Right lobe of liver (tissue), 4 donors: Measurements from ENCODE around the gene APMAP.

Experiments used
- POLR2A ChIP-seq: fragments of 450-650 bp; IDR thresholded peaks from one replicate; pipeline ENCODE4 v1.6.1; 2017; ENCODE audit warnings: antibody characterized with exemption, mild to moderate bottlenecking
- TF ChIP-seq, protein P1 (sequence below), 4 donors: fragments of 200-600 bp in 3 of 4; fragments of 450-650 bp in 1 of 4; IDR thresholded peaks; one replicate each; pipeline versions ENCODE4 v1.5.1 to v1.8.0; 2016 to 2022; ENCODE audit warnings: antibody characterized with exemption in 4 of 4, mild to moderate bottlenecking in 2 of 4
- donor health status: DM: no; HTN: no; CAD: no.
- donor health status: DM: no; HTN: no; CAD: no.
- donor health status: DM: no; HTN: yes; CAD: no.

DNA sequence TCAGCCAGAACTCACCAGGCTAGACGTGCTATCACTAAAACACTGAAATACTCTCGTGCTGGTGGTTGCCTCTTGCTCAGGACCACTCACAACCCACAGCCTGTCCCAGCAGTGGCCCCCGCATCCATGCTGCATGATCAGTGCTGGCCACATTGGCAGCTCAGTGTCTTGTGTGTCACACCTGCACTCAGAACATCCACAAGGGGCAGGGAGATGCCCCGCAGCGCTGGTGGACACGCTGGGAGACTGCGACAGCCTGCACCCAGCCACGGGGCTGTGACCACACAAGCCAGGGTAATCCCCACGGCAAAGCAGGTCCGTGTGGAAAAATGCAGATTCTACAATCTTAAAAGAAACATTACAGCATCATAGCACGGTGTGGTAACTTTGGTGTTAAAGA, 23.9 kb upstream of the APMAP start:
- TF ChIP-seq, protein P1, sequence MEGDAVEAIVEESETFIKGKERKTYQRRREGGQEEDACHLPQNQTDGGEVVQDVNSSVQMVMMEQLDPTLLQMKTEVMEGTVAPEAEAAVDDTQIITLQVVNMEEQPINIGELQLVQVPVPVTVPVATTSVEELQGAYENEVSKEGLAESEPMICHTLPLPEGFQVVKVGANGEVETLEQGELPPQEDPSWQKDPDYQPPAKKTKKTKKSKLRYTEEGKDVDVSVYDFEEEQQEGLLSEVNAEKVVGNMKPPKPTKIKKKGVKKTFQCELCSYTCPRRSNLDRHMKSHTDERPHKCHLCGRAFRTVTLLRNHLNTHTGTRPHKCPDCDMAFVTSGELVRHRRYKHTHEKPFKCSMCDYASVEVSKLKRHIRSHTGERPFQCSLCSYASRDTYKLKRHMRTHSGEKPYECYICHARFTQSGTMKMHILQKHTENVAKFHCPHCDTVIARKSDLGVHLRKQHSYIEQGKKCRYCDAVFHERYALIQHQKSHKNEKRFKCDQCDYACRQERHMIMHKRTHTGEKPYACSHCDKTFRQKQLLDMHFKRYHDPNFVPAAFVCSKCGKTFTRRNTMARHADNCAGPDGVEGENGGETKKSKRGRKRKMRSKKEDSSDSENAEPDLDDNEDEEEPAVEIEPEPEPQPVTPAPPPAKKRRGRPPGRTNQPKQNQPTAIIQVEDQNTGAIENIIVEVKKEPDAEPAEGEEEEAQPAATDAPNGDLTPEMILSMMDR (IDR thresholded peaks at IDR 0.05): no peak
- no peak for TF ChIP-seq POLR2A
